Activated CD4-positive, alpha-beta T cell treated with anti-CD3 and anti-CD28 coated beads, Interleukin-2, amount 50 U/mL, for 1 hour (primary cell): ENCODE measurements around the gene MADD.
"Not testable (repeated sequence)": the region's sequence is repeated elsewhere in the genome, so short reads cannot be mapped to it uniquely, and the experiment has no call there.

Experiments used
- DNase-seq: peaks from one replicate; pipeline ENCODE4 v3.0.0-alpha.2; 2020

The MADD gene

GRCh38 chr11:47326198-47326597 is 56.3 kb downstream of the MADD start:
- DNase-seq: no peak

GRCh38 chr11:47327025-47327424 is 57.1 kb downstream of the MADD start:
- no peak for DNase-seq

GRCh38 chr11:47327949-47328348 is 58.0 kb downstream of the MADD start:
- DNase-seq: no peak

- DNase-seq: no peak
Measured at GRCh38 chr11:47328449-47329390, 58.8 kb downstream of the MADD start.

GRCh38 chr11:47329431-47329986 is 59.6 kb downstream of the MADD start:
- no peak for DNase-seq

- no peak for DNase-seq
Measured at GRCh38 chr11:47329987-47330931, 60.3 kb downstream of the MADD start.

GRCh38 chr11:47331454-47332302 is 61.7 kb downstream of the MADD start:
- no peak for DNase-seq

GRCh38 chr11:47332303-47332711 is 62.4 kb downstream of the MADD start:
- DNase-seq: no peak

- no peak for DNase-seq
Measured at GRCh38 chr11:47332791-47333525, 63.0 kb downstream of the MADD start.

GRCh38 chr11:47333526-47333845 is 63.6 kb downstream of the MADD start:
- DNase-seq: no peak

- no peak for DNase-seq
Measured at GRCh38 chr11:47333886-47334443, 64.0 kb downstream of the MADD start.

GRCh38 chr11:47334699-47335411 is 64.9 kb downstream of the MADD start:
- not testable (repeated sequence) for DNase-seq

- no peak for DNase-seq
Measured at GRCh38 chr11:47335733-47336132, 65.8 kb downstream of the MADD start.

- DNase-seq: no peak
Measured at GRCh38 chr11:47336595-47336994, 66.7 kb downstream of the MADD start.

GRCh38 chr11:47337229-47337924 is 67.4 kb downstream of the MADD start:
- DNase-seq: no peak

GRCh38 chr11:47338396-47339241 is 68.7 kb downstream of the MADD start:
- DNase-seq: no peak

GRCh38 chr11:47340010-47340409 is 70.1 kb downstream of the MADD start:
- no peak for DNase-seq

- no peak for DNase-seq
Measured at GRCh38 chr11:47340980-47341775, 71.2 kb downstream of the MADD start.
